HG03139 (cell line): Measurements from ENCODE around the gene CCL22.
A peak's percentile ranks its signal among the peaks of the same experiment; 100 is the strongest.
"Not testable (repeated sequence)": the region's sequence is repeated elsewhere in the genome, so short reads cannot be mapped to it uniquely, and the experiment has no call there.

Source experiments
- ATAC-seq: cut with Tn5 transposase; IDR thresholded peaks from one replicate; pipeline ENCODE4 v1.9.1; 2021; ENCODE audit not compliant: unreplicated experiment

Gene CCL22

GRCh38 chr16:57391300-57391699 is 32.7 kb downstream of the CCL22 start:
- ATAC-seq: no peak

- ATAC-seq: no peak
Measured at GRCh38 chr16:57391708-57392107, 33.1 kb downstream of the CCL22 start.

- ATAC-seq: no peak
Measured at GRCh38 chr16:57392694-57393093, 34.1 kb downstream of the CCL22 start.

GRCh38 chr16:57394444-57394843 is 35.9 kb downstream of the CCL22 start:
- ATAC-seq: no peak

- no peak for ATAC-seq
Measured at GRCh38 chr16:57395026-57395425, 36.4 kb downstream of the CCL22 start.

GRCh38 chr16:57396786-57397185 is 38.2 kb downstream of the CCL22 start:
- no peak for ATAC-seq

GRCh38 chr16:57397493-57397892 is 38.9 kb downstream of the CCL22 start:
- not testable (repeated sequence) for ATAC-seq

- no peak for ATAC-seq
Measured at GRCh38 chr16:57401943-57402640, 43.5 kb downstream of the CCL22 start.

- no peak for ATAC-seq
Measured at GRCh38 chr16:57403965-57404817, 45.6 kb downstream of the CCL22 start, which contains the start of gene CCL17. Gene CCL17, plus strand, starts transcription at chr16:57404767. Its CDS starts 9,166 bp downstream, at chr16:57413933.

- ATAC-seq: no peak
Measured at GRCh38 chr16:57405097-57405496, 46.5 kb downstream of the CCL22 start.

GRCh38 chr16:57406881-57407280 is 48.3 kb downstream of the CCL22 start:
- no peak for ATAC-seq

- ATAC-seq: no peak
Measured at GRCh38 chr16:57407521-57408353, 49.2 kb downstream of the CCL22 start.

GRCh38 chr16:57409065-57409464 is 50.5 kb downstream of the CCL22 start:
- no peak for ATAC-seq

GRCh38 chr16:57409870-57410587 is 51.4 kb downstream of the CCL22 start:
- ATAC-seq: no peak

- ATAC-seq: no peak
Measured at GRCh38 chr16:57411362-57411976, 52.9 kb downstream of the CCL22 start.

GRCh38 chr16:57412584-57412983 is 54.0 kb downstream of the CCL22 start:
- ATAC-seq: no peak

GRCh38 chr16:57413301-57413730 is 54.7 kb downstream of the CCL22 start:
- ATAC-seq: peak; percentile 48

- no peak for ATAC-seq
Measured at GRCh38 chr16:57413733-57414132, 55.1 kb downstream of the CCL22 start.
